ENCODE measurements around the gene KCNB1. TPM values are rescaled to one million over a fixed set of nuclear protein-coding genes. Genes with fewer than 3 reads are reported as not detected.
"Not testable (repeated sequence)": the region's sequence is repeated elsewhere in the genome, so short reads cannot be mapped to it uniquely, and the experiment has no call there.

The KCNB1 gene
- total RNA-seq, 4 donors from 2014 or later, result 0.29 to 32.5 (median 7.0) TPM

- no peak for DNase-seq
- intact Hi-C loops (cut with DNase I; ENCODE audit: low total_unique reads), result no loop called here
- TF ChIP-seq CTCF (IDR thresholded peaks at IDR 0.05), result no peak
- no peak for TF ChIP-seq POLR2A (IDR thresholded peaks at IDR 0.05)
- Histone ChIP-seq H3K27ac (peak overlapping the region; percentile 84 to 85), H3K4me3 (no peak overlapping the region), H3K27me3 (no peaks in the 10 kb centered on the region), H3K36me3 (no peaks in the 10 kb centered on the region), H3K4me1 (peaks cover 0 to 7% of the 10 kb centered on the region in 2 donors), H3K9me3 (no peaks in the 10 kb centered on the region)
These were observed 71.1 kb downstream of the KCNB1 start for GRCh38 chr20:49411221-49411925.

- H3K27ac ChIP-seq, result peak overlapping the region in 1 of 2 donors; percentile 85
- H3K4me3 ChIP-seq; H3K9me3 ChIP-seq; intact Hi-C loops (cut with DNase I; ENCODE audit: low total_unique reads); H3K4me1 ChIP-seq; H3K27me3 ChIP-seq; H3K36me3 ChIP-seq; DNase-seq: not testable (repeated sequence)
These were observed 72.4 kb downstream of the KCNB1 start for GRCh38 chr20:49409975-49410621.

- no peaks in the 10 kb centered on the region for H3K9me3 ChIP-seq
- TF ChIP-seq CTCF (IDR thresholded peaks at IDR 0.05), result no peak
- no peak for TF ChIP-seq POLR2A (IDR thresholded peaks at IDR 0.05)
These were observed 73.0 kb downstream of the KCNB1 start for GRCh38 chr20:49409302-49409974.

GRCh38 chr20:49408509-49409104 lies 73.9 kb downstream of the KCNB1 start:
- no peaks in the 10 kb centered on the region for H3K36me3 ChIP-seq
- DNase-seq, result no peak
- intact Hi-C loops (cut with DNase I; ENCODE audit: low total_unique reads), result no loop called here
- no peaks in the 10 kb centered on the region for H3K4me1 ChIP-seq
- TF ChIP-seq POLR2A (IDR thresholded peaks at IDR 0.05) (no peak), CTCF (IDR thresholded peaks at IDR 0.05) (no peak)
- H3K27me3 ChIP-seq, result no peaks in the 10 kb centered on the region
- no peaks in the 10 kb centered on the region for H3K9me3 ChIP-seq
- H3K27ac ChIP-seq, result no peak overlapping the region
- H3K4me3 ChIP-seq, result no peak overlapping the region

More at GRCh38 chr20:49409302-49409974, 73.0 kb downstream of the KCNB1 start:
- DNase-seq, result no peak
- no peak overlapping the region for H3K4me3 ChIP-seq
- intact Hi-C loops (cut with DNase I; ENCODE audit: low total_unique reads), result no loop called here
- no peaks in the 10 kb centered on the region for H3K36me3 ChIP-seq
- no peaks in the 10 kb centered on the region for H3K27me3 ChIP-seq
- H3K27ac ChIP-seq, result peak overlapping the region in 1 of 2 donors; percentile 85
- H3K4me1 ChIP-seq, result peaks cover 0 to 5% of the 10 kb centered on the region in 2 donors

- intact Hi-C loops (cut with DNase I; ENCODE audit: low total_unique reads), result no loop called here
- Histone ChIP-seq H3K27me3 (no peaks in the 10 kb centered on the region), H3K36me3 (no peaks in the 10 kb centered on the region), H3K4me3 (no peak overlapping the region), H3K27ac (no peak overlapping the region), H3K9me3 (no peaks in the 10 kb centered on the region), H3K4me1 (peaks cover 4 to 5% of the 10 kb centered on the region in 2 donors)
- DNase-seq, result no peak
- TF ChIP-seq CTCF (IDR thresholded peaks at IDR 0.05) (no peak), POLR2A (IDR thresholded peaks at IDR 0.05) (no peak)
These were observed 75.8 kb downstream of the KCNB1 start for GRCh38 chr20:49406666-49407065.

Measured in uterus (tissue), 4 donors.